Measurements from ENCODE around the gene GREB1L. TPM values are rescaled to one million over a fixed set of nuclear protein-coding genes. Genes with fewer than 3 reads are reported as not detected.

Gene GREB1L
- polyA plus RNA-seq, 1 of the 3 experiments (the other 2 are of a cell fraction) = under 0.01 TPM

DNA sequence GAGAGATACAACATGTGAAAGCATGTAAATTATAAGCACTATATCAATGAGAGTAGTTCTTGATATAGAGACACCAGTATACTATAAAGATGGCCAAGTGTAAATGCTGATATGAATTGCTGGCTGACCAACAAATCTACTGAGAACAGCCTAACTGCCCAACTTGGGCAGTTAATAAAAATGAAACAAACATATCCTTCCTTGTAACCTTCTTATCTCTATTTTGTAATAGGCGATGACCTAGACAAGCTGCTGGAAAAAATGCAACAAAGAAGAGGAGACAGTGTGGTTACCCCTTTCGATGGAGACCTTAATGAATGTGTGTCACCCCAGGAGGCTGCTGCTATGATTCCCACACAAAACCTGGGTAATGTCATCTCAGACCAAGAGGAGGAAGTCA is 209.8 kb downstream of the GREB1L start (continued):
- TF ChIP-seq RFX5 (IDR thresholded peaks at IDR 0.05; ENCODE audit: low read length) (no peak), CTCF (IDR thresholded peaks at IDR 0.05) (no peak), NFIC (IDR thresholded peaks at IDR 0.05; ENCODE audit: borderline replicate concordance) (no peak), RAD21 (IDR thresholded peaks at IDR 0.05; ENCODE audit: low read length) (no peak), CHD2 (IDR thresholded peaks at IDR 0.05; ENCODE audit: low read length, partially characterized antibody) (no peak), EP300 (IDR thresholded peaks at IDR 0.05; ENCODE audit: borderline replicate concordance in 1 of 2, low read depth in 1 of 2, low read length in 1 of 2) (no peak), ELF1 (IDR thresholded peaks at IDR 0.05) (no peak), NRF1 (IDR thresholded peaks at IDR 0.05; ENCODE audit: low read depth, low read length) (no peak), MXI1 (IDR thresholded peaks at IDR 0.05; ENCODE audit: low read depth, low read length) (no peak), FOSL2 (IDR thresholded peaks at IDR 0.05; ENCODE audit: borderline replicate concordance, low read depth) (no peak), FOXM1 (IDR thresholded peaks at IDR 0.05; ENCODE audit: low read depth) (no peak)
- TF ChIP-seq, protein P1, sequence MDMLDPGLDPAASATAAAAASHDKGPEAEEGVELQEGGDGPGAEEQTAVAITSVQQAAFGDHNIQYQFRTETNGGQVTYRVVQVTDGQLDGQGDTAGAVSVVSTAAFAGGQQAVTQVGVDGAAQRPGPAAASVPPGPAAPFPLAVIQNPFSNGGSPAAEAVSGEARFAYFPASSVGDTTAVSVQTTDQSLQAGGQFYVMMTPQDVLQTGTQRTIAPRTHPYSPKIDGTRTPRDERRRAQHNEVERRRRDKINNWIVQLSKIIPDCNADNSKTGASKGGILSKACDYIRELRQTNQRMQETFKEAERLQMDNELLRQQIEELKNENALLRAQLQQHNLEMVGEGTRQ (IDR thresholded peaks at IDR 0.05; ENCODE audit: borderline replicate concordance, low read depth, low read length) = no peak

- no peak overlapping the region for H2AFZ ChIP-seq (ENCODE audit: low read depth)
- no peaks in the 10 kb centered on the region for H3K36me3 ChIP-seq (replicated peaks in 1 of 2; ENCODE audit: control insufficient read depth in 1 of 2, insufficient read depth in 2 of 2, low read length in 1 of 2)
- no peak for TF ChIP-seq CHD2 (IDR thresholded peaks at IDR 0.05; ENCODE audit: low read length, partially characterized antibody)
- TF ChIP-seq FOXM1 (IDR thresholded peaks at IDR 0.05; ENCODE audit: low read depth) = no peak
- TF ChIP-seq RCOR1 (IDR thresholded peaks at IDR 0.05; ENCODE audit: low read length) = no peak
- TF ChIP-seq RFX5 (IDR thresholded peaks at IDR 0.05; ENCODE audit: low read length) = no peak
- TF ChIP-seq TEAD4 (IDR thresholded peaks at IDR 0.05; ENCODE audit: borderline replicate concordance, insufficient read depth) = no peak
- no peak for TF ChIP-seq CTCF (IDR thresholded peaks at IDR 0.05)
- no peak for TF ChIP-seq TCF12 (IDR thresholded peaks at IDR 0.05)
- no peaks in the 10 kb centered on the region for H3K9me3 ChIP-seq
- CTCF ChIA-PET = interaction anchor here (2.1 kb wide), 1 partner anchor 257 kb away, joined by 9 read pairs; no protein-coding TSS in a partner anchor
- no peak for DNase-seq
- H3K27ac ChIP-seq (ENCODE audit: low read depth in 2 of 2, low read length in 1 of 2) = no peak overlapping the region
- POLR2A ChIA-PET = no interaction called here
- no peak overlapping the region for H3K4me3 ChIP-seq (ENCODE audit: low read depth in 2 of 2, low read length in 1 of 2)
- H3K9ac ChIP-seq = no peak overlapping the region
- no peaks in the 10 kb centered on the region for H3K9me2 ChIP-seq
- no peaks in the 10 kb centered on the region for H3F3A ChIP-seq (replicated peaks; ENCODE audit: insufficient read depth)
- no peak overlapping the region for H3K4me2 ChIP-seq
- H3K27me3 ChIP-seq (ENCODE audit: insufficient read depth) = peaks cover 16% of the 10 kb centered on the region
- no peaks in the 10 kb centered on the region; a peak in 1 of 4 replicates for H3K4me1 ChIP-seq (ENCODE audit: control insufficient read depth in 1 of 2, insufficient read depth in 2 of 2, low read depth in 1 of 2, low read length in 1 of 2)
- no peaks in the 10 kb centered on the region for H3K79me2 ChIP-seq (ENCODE audit: insufficient read depth)
- no peaks in the 10 kb centered on the region for H4K20me1 ChIP-seq (ENCODE audit: insufficient read depth)
- WGBS (ENCODE audit: low lambda C conversion rate) = 45% methylated on average over 2 of the region's 2 CpGs
Measured at GRCh38 chr18:21452276-21452780, 210.3 kb downstream of the GREB1L start.

All from SK-N-SH (cell line).